Thoracic aorta (tissue), 2 donors: ENCODE measurements around the gene LRRC8E. TPM values are rescaled to one million over a fixed set of nuclear protein-coding genes. Genes with fewer than 3 reads are reported as not detected.

ENCODE experiments used
- ATAC-seq: fragments of 150-250 bp; one replicate; pipeline ENCODE4 v1.8.0; 2017; ENCODE audit warnings: low read depth; ENCODE audit not compliant: insufficient number of reproducible peaks, low FRiP score
- DNase-seq: peaks from one replicate; pipeline ENCODE4 v3.0.0-alpha.2; 2020; ENCODE audit warnings: low spot score
- H3K27ac ChIP-seq, 2 donors: fragments of 200-600 bp; sonication (generic); 1 replicate in 1 of 2; 2 replicates in 1 of 2; pipeline ENCODE4 v1.5.1; 2016; ENCODE audit warnings: mild to moderate bottlenecking in 2 of 2, moderate library complexity in 2 of 2
- H3K27me3 ChIP-seq: fragments of 200-600 bp; sonication (generic); replicated peaks from 2 replicates; pipeline ENCODE4 v1.6.0; 2016; ENCODE audit warnings: mild to moderate bottlenecking; ENCODE audit not compliant: insufficient read depth
- H3K36me3 ChIP-seq: fragments of 200-600 bp; sonication (generic); one replicate; pipeline ENCODE4 v1.5.1; 2016
- H3K4me1 ChIP-seq, 2 donors: fragments of 200-600 bp; sonication (generic); 1 replicate in 1 of 2; 2 replicates in 1 of 2; pipeline versions ENCODE4 v1.5.1 to v1.6.0; 2016; ENCODE audit warnings: low read depth in 2 of 2, mild to moderate bottlenecking in 1 of 2; ENCODE audit not compliant: control insufficient read depth in 1 of 2
- H3K4me3 ChIP-seq: fragments of 200-600 bp; sonication (generic); 2 replicates; pipeline ENCODE4 v1.5.1; 2016; ENCODE audit warnings: mild to moderate bottlenecking
- H3K9me3 ChIP-seq: fragments of 200-600 bp; sonication (generic); 2 replicates; pipeline ENCODE4 v1.5.1; 2016
- CTCF ChIP-seq: fragments of 200-600 bp; sonication (generic); IDR thresholded peaks from one replicate; pipeline ENCODE4 v1.5.1; 2019; ENCODE audit warnings: antibody characterized with exemption
- total RNA-seq, 2 donors: library from RNA; depleted of rRNA; stranded (reverse); fragments of >200 nt; gene quantifications; one replicate each; pipeline versions ENCODE4 v1.1.0 to v1.2.3, GENCODE V29; 2016

Gene LRRC8E
- total RNA-seq, 2 donors from 2014 or later = 0.14 TPM; not detected in 1

- H3K36me3 ChIP-seq = no peaks in the 10 kb centered on the region
- H3K27ac ChIP-seq = no peak overlapping the region
- ATAC-seq = no peak
- no peak for TF ChIP-seq CTCF
- DNase-seq = no peak
- no peaks in the 10 kb centered on the region for H3K4me1 ChIP-seq
- H3K9me3 ChIP-seq = no peaks in the 10 kb centered on the region
- no peaks in the 10 kb centered on the region for H3K27me3 ChIP-seq
- H3K4me3 ChIP-seq = no peak overlapping the region
These were observed 36.4 kb upstream of the LRRC8E start for GRCh38 chr19:7851623-7852500.

- peaks cover 2% of the 10 kb centered on the region for H3K36me3 ChIP-seq
- TF ChIP-seq CTCF = peak; percentile 76
- H3K27me3 ChIP-seq = no peaks in the 10 kb centered on the region
- no peak overlapping the region for H3K4me3 ChIP-seq
- DNase-seq (no peak), ATAC-seq (no peak)
- H3K4me1 ChIP-seq = no peaks in the 10 kb centered on the region
- H3K9me3 ChIP-seq = no peaks in the 10 kb centered on the region
- no peak overlapping the region for H3K27ac ChIP-seq
These were observed 35.2 kb upstream of the LRRC8E start for GRCh38 chr19:7852851-7853769.

GRCh38 chr19:7853770-7854128, 34.6 kb upstream of the LRRC8E start:
- TF ChIP-seq CTCF = no peak
- Histone ChIP-seq H3K27ac (no peak overlapping the region), H3K4me3 (no peak overlapping the region), H3K9me3 (no peaks in the 10 kb centered on the region), H3K36me3 (peaks cover 2% of the 10 kb centered on the region), H3K27me3 (no peaks in the 10 kb centered on the region), H3K4me1 (no peaks in the 10 kb centered on the region)
- ATAC-seq (no peak), DNase-seq (no peak)

- DNase-seq (no peak), ATAC-seq (no peak)
- Histone ChIP-seq H3K4me1 (no peaks in the 10 kb centered on the region), H3K36me3 (peaks cover 5% of the 10 kb centered on the region), H3K27ac (no peak overlapping the region), H3K27me3 (no peaks in the 10 kb centered on the region), H3K4me3 (no peak overlapping the region), H3K9me3 (no peaks in the 10 kb centered on the region)
- no peak for TF ChIP-seq CTCF
These were observed 32.7 kb upstream of the LRRC8E start for GRCh38 chr19:7855426-7856108.
